VCaP (cell line): Measurements from ENCODE around the gene TBX6.

Experiments used
- H3K27ac ChIP-seq: fragments of 450-650 bp; 2 replicates; pipeline ENCODE4 v1.5.1; 2017
- CTCF ChIP-seq: fragments of 450-650 bp; conservative IDR thresholded peaks from 2 replicates; pipeline ENCODE4 v1.5.1; 2017; ENCODE audit warnings: mild to moderate bottlenecking, moderate library complexity

Gene TBX6

GRCh38 chr16:30095166-30096078 lies 3.7 kb upstream of the TBX6 start:
- TF ChIP-seq CTCF: no peak
- peak overlapping the region; percentile 73 for H3K27ac ChIP-seq

GRCh38 chr16:30094541-30095165 lies 2.9 kb upstream of the TBX6 start:
- TF ChIP-seq CTCF: no peak
- H3K27ac ChIP-seq: peak overlapping the region; percentile 73; the same call in 1 of the 2 replicates

- no peak for TF ChIP-seq CTCF
- H3K27ac ChIP-seq: peak overlapping the region; percentile 54; the same call in 1 of the 2 replicates
These were observed 768 bp upstream of the TBX6 start for GRCh38 chr16:30092373-30093010.

- TF ChIP-seq CTCF: no peak
- peak overlapping the region; percentile 54 for H3K27ac ChIP-seq
These were observed 953 bp downstream of the TBX6 start for GRCh38 chr16:30090610-30091331.

- no peak overlapping the region; the same call in 1 of the 2 replicates for H3K27ac ChIP-seq
- TF ChIP-seq CTCF: no peak
These were observed 2.7 kb downstream of the TBX6 start for GRCh38 chr16:30088832-30089624.

GRCh38 chr16:30088237-30088831 lies 3.4 kb downstream of the TBX6 start:
- no peak overlapping the region for H3K27ac ChIP-seq

More at GRCh38 chr16:30088237-30088831, 3.4 kb downstream of the TBX6 start:
- no peak for TF ChIP-seq CTCF
